HepG2 (cell line): ENCODE data around the gene RPL37A. TPM values are rescaled to one million over a fixed set of nuclear protein-coding genes. Genes with fewer than 3 reads are reported as not detected.

ENCODE experiments used
- ARID2 ChIP-seq: sonication (generic); formaldehyde crosslinking; IDR thresholded peaks from 2 replicates; pipeline ENCODE4 v1.8.1; 2022; ENCODE audit warnings: mild to moderate bottlenecking, missing genetic modification reagents, borderline replicate concordance
- FIP1L1 ChIP-seq: fragments of 200-400 bp; formaldehyde crosslinking; IDR thresholded peaks from 2 replicates; pipeline ENCODE4 v1.6.1; 2018; ENCODE audit warnings: low read depth, mild to moderate bottlenecking, low read length, moderate library complexity, borderline replicate concordance; ENCODE audit not compliant: insufficient read depth
- GPBP1L1 ChIP-seq: sonication (generic); formaldehyde crosslinking; IDR thresholded peaks from 2 replicates; pipeline ENCODE4 v1.5.0; 2020; ENCODE audit warnings: mild to moderate bottlenecking, missing genetic modification reagents
- HNRNPLL ChIP-seq: fragments of 200-400 bp; formaldehyde crosslinking; IDR thresholded peaks from 2 replicates; pipeline ENCODE4 v1.6.1; 2017; ENCODE audit warnings: mild to moderate bottlenecking, low read depth, low read length; ENCODE audit not compliant: poor library complexity, severe bottlenecking
- KLF6 ChIP-seq: IDR thresholded peaks from 2 replicates; pipeline ENCODE4 v1.8.0; 2016; ENCODE audit warnings: missing biosample characterization, missing genetic modification reagents
- PRPF4 ChIP-seq: fragments of 200-400 bp; formaldehyde crosslinking; IDR thresholded peaks from 2 replicates; pipeline ENCODE4 v1.6.1; 2016; ENCODE audit warnings: low read length, low read depth; ENCODE audit not compliant: poor library complexity, severe bottlenecking
- RFXAP ChIP-seq: sonication (generic); formaldehyde crosslinking; IDR thresholded peaks from 2 replicates; pipeline ENCODE4 v1.4.0; 2020; ENCODE audit warnings: missing genetic modification reagents, borderline replicate concordance
- RORA ChIP-seq: sonication (generic); formaldehyde crosslinking; IDR thresholded peaks from 2 replicates; pipeline ENCODE4 v1.5.0; 2020; ENCODE audit warnings: mild to moderate bottlenecking, missing genetic modification reagents, moderate library complexity
- SAP130 ChIP-seq: IDR thresholded peaks from 2 replicates; pipeline ENCODE4 v1.6.1; 2016; ENCODE audit warnings: low read depth
- SRSF1 ChIP-seq: fragments of 200-400 bp; formaldehyde crosslinking; optimal IDR thresholded peaks from 2 replicates; pipeline ENCODE3; 2017; ENCODE audit warnings: mild to moderate bottlenecking, low read depth, low read length, moderate library complexity
- SSRP1 ChIP-seq: IDR thresholded peaks from 2 replicates; pipeline ENCODE4 v1.6.1; 2016; ENCODE audit warnings: control low read depth
- TIGD3 ChIP-seq: sonication (generic); formaldehyde crosslinking; IDR thresholded peaks from 2 replicates; pipeline ENCODE4 v1.5.1; 2020; ENCODE audit warnings: mild to moderate bottlenecking, missing genetic modification reagents, borderline replicate concordance
- YEATS4 ChIP-seq: sonication (generic); formaldehyde crosslinking; IDR thresholded peaks from 2 replicates; pipeline ENCODE4 v1.4.0; 2020; ENCODE audit warnings: missing genetic modification reagents, borderline replicate concordance
- ZFP41 ChIP-seq: sonication (generic); formaldehyde crosslinking; IDR thresholded peaks from 2 replicates; pipeline ENCODE4 v1.4.0; 2020; ENCODE audit warnings: mild to moderate bottlenecking, missing genetic modification reagents, borderline replicate concordance
- ZNF562 ChIP-seq: sonication (generic); formaldehyde crosslinking; IDR thresholded peaks from 2 replicates; pipeline ENCODE4 v1.8.0; 2022; ENCODE audit warnings: missing genetic modification reagents, borderline replicate concordance
- ZSCAN22 ChIP-seq: sonication (generic); formaldehyde crosslinking; IDR thresholded peaks from 2 replicates; pipeline ENCODE4 v1.4.0; 2020; ENCODE audit warnings: mild to moderate bottlenecking, missing genetic modification reagents
- polyA plus RNA-seq, 8 experiments: library from polyadenylated mRNA; depleted of rRNA in 3 of 8; stranded (reverse) in 7 of 8; unstranded in 1 of 8; fragments of >200 nt; fragmentation: Illumina TruSeq in 4 of 8; extraction: Trizol in 4 of 8; gene quantifications; 2 replicates each; pipeline versions ENCODE4 v1.2.1 to v1.2.3, GENCODE V29; 2011 to 2016; ENCODE audit warnings: low read depth in 4 of 8, missing spikeins in 1 of 8, mixed read lengths in 1 of 8; ENCODE audit not compliant: insufficient read depth in 1 of 8
- total RNA-seq, 5 experiments: library from RNA; depleted of rRNA; stranded (reverse); fragments of >200 nt; fragmentation: Illumina TruSeq; extraction: Trizol; gene quantifications; 2 replicates each; pipeline ENCODE4 v1.2.3, GENCODE V29; 2016; ENCODE audit warnings: low read depth in 1 of 5
- TF ChIP-seq, protein P1 (sequence below): sonication (generic); formaldehyde crosslinking; IDR thresholded peaks from 2 replicates; pipeline ENCODE4 v1.4.0; 2020; ENCODE audit warnings: missing genetic modification reagents
- TF ChIP-seq, protein P2 (sequence below): sonication (generic); formaldehyde crosslinking; IDR thresholded peaks from 2 replicates; pipeline ENCODE4 v1.4.0; 2020; ENCODE audit warnings: missing genetic modification reagents, borderline replicate concordance

RPL37A gene
- total and polyA plus RNA-seq, 2 of the 13 experiments (the other 11 are each of a cell fraction or from before 2014, with no cell fraction given) = 6,902 to 7,910 TPM

DNA sequence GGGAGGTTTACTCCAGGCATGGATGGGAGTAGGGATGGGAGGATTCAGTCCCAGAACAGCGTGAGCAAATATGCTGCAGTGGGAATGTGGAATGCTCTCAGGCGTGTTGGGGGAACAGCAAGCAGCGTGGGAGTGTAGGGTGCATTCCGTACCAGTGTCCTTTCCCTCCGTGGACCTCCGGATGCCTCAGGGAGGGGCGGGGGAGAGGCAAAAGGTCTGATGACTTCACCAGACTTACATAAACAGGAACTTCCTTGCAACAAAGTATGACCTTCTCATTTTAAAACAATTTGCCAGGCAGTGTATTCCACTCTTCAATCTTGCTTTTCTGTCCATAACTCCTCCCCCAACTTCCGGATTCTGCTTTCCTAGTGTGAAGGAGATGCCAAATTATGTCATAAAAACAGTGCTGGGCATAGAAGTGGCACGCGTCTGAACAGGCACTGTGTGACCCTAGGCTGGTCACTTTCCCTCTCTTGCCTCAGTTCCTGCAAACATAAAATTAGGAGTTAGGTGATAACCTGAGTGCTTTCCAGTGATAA, 36.9 kb downstream of the RPL37A start (continued):
- TF ChIP-seq, protein P1, sequence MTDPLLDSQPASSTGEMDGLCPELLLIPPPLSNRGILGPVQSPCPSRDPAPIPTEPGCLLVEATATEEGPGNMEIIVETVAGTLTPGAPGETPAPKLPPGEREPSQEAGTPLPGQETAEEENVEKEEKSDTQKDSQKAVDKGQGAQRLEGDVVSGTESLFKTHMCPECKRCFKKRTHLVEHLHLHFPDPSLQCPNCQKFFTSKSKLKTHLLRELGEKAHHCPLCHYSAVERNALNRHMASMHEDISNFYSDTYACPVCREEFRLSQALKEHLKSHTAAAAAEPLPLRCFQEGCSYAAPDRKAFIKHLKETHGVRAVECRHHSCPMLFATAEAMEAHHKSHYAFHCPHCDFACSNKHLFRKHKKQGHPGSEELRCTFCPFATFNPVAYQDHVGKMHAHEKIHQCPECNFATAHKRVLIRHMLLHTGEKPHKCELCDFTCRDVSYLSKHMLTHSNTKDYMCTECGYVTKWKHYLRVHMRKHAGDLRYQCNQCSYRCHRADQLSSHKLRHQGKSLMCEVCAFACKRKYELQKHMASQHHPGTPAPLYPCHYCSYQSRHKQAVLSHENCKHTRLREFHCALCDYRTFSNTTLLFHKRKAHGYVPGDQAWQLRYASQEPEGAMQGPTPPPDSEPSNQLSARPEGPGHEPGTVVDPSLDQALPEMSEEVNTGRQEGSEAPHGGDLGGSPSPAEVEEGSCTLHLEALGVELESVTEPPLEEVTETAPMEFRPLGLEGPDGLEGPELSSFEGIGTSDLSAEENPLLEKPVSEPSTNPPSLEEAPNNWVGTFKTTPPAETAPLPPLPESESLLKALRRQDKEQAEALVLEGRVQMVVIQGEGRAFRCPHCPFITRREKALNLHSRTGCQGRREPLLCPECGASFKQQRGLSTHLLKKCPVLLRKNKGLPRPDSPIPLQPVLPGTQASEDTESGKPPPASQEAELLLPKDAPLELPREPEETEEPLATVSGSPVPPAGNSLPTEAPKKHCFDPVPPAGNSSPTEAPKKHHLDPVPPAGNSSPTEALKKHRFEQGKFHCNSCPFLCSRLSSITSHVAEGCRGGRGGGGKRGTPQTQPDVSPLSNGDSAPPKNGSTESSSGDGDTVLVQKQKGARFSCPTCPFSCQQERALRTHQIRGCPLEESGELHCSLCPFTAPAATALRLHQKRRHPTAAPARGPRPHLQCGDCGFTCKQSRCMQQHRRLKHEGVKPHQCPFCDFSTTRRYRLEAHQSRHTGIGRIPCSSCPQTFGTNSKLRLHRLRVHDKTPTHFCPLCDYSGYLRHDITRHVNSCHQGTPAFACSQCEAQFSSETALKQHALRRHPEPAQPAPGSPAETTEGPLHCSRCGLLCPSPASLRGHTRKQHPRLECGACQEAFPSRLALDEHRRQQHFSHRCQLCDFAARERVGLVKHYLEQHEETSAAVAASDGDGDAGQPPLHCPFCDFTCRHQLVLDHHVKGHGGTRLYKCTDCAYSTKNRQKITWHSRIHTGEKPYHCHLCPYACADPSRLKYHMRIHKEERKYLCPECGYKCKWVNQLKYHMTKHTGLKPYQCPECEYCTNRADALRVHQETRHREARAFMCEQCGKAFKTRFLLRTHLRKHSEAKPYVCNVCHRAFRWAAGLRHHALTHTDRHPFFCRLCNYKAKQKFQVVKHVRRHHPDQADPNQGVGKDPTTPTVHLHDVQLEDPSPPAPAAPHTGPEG (CRISPR knock-in tag) = no peak
- TF ChIP-seq ZNF562 (CRISPR knock-in tag) (no peak), HNRNPLL (no peak), PRPF4 (no peak), SSRP1 (CRISPR knock-in tag) (peak; percentile 62; the same call in 1 of the 2 replicates), YEATS4 (CRISPR knock-in tag) (no peak), FIP1L1 (no peak), SAP130 (CRISPR knock-in tag) (peak; percentile 37; the same call in 1 of the 2 replicates), RORA (CRISPR knock-in tag) (no peak), ARID2 (CRISPR knock-in tag) (no peak), KLF6 (CRISPR knock-in tag) (no peak), RFXAP (CRISPR knock-in tag) (no peak), TIGD3 (no peak), ZSCAN22 (CRISPR knock-in tag) (no peak), GPBP1L1 (CRISPR knock-in tag) (no peak), SRSF1 (no peak), ZFP41 (CRISPR knock-in tag) (no peak)
- TF ChIP-seq, protein P2, sequence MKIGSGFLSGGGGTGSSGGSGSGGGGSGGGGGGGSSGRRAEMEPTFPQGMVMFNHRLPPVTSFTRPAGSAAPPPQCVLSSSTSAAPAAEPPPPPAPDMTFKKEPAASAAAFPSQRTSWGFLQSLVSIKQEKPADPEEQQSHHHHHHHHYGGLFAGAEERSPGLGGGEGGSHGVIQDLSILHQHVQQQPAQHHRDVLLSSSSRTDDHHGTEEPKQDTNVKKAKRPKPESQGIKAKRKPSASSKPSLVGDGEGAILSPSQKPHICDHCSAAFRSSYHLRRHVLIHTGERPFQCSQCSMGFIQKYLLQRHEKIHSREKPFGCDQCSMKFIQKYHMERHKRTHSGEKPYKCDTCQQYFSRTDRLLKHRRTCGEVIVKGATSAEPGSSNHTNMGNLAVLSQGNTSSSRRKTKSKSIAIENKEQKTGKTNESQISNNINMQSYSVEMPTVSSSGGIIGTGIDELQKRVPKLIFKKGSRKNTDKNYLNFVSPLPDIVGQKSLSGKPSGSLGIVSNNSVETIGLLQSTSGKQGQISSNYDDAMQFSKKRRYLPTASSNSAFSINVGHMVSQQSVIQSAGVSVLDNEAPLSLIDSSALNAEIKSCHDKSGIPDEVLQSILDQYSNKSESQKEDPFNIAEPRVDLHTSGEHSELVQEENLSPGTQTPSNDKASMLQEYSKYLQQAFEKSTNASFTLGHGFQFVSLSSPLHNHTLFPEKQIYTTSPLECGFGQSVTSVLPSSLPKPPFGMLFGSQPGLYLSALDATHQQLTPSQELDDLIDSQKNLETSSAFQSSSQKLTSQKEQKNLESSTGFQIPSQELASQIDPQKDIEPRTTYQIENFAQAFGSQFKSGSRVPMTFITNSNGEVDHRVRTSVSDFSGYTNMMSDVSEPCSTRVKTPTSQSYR (CRISPR knock-in tag) = no peak
